Body of pancreas (tissue), 4 donors: ENCODE data around the gene ABCG1. TPM values are rescaled to one million over a fixed set of nuclear protein-coding genes. Genes with fewer than 3 reads are reported as not detected.

Experiments
- ATAC-seq: fragments of 150-250 bp; one replicate; pipeline ENCODE4 v1.9.1; 2016
- DNase-seq, 4 donors: peaks; one replicate each; pipeline ENCODE4 v3.0.0-alpha.2; 2019
- H3K27ac ChIP-seq, 4 donors: fragments of 200-600 bp; sonication (generic); 1 replicate in 3 of 4; 2 replicates in 1 of 4; pipeline versions ENCODE4 v1.5.1 to v1.6.1; 2016 to 2019; ENCODE audit warnings: mild to moderate bottlenecking in 1 of 4, mixed read lengths in 1 of 4, moderate library complexity in 1 of 4
- H3K27me3 ChIP-seq, 2 donors: fragments of 200-600 bp; sonication (generic); one replicate each; pipeline ENCODE4 v1.6.0; 2016; ENCODE audit warnings: mild to moderate bottlenecking in 1 of 2
- H3K36me3 ChIP-seq, 2 donors: fragments of 200-600 bp; sonication (generic); replicated peaks in 1 of 2; 2 replicates each; pipeline ENCODE4 v1.5.1; 2016; ENCODE audit warnings: low read depth in 2 of 2; ENCODE audit not compliant: insufficient read depth in 1 of 2
- H3K4me1 ChIP-seq: fragments of 200-600 bp; sonication (generic); one replicate; pipeline ENCODE4 v1.6.0; 2016
- H3K4me3 ChIP-seq, 2 donors: fragments of 200-600 bp; sonication (generic); 1 replicate in 1 of 2; 2 replicates in 1 of 2; pipeline ENCODE4 v1.5.1; 2016 to 2019
- H3K9me3 ChIP-seq, 3 donors: fragments of 200-600 bp; sonication (generic); 1 replicate in 2 of 3; 2 replicates in 1 of 3; pipeline ENCODE4 v1.5.1; 2016
- POLR2A ChIP-seq, 3 donors: fragments of 450-650 bp; IDR thresholded peaks; one replicate each; pipeline ENCODE4 v1.6.1; 2016; ENCODE audit warnings: antibody characterized with exemption in 3 of 3, mild to moderate bottlenecking in 2 of 3
- WGBS, 2 donors: methylation state at CpG; one replicate each; pipeline ENCODE4 v1.1.5; 2017; 5-methylcytosine and 5-hydroxymethylcytosine counted together
- intact Hi-C: fragments of 100-400 bp; cut with DNase I; formaldehyde crosslinking; loops from one replicate; pipeline ENCODE4 v1.15.1; 2023
- total RNA-seq, 2 donors: library from RNA; depleted of rRNA; stranded (reverse); fragments of >200 nt; gene quantifications; one replicate each; pipeline ENCODE4 v1.1.0, GENCODE V29; 2016
- TF ChIP-seq, protein P1 (sequence below), 7 experiments: fragments of 450-650 bp in 4 of 7; fragments of 200-600 bp in 3 of 7; sonication (generic) in 3 of 7; IDR thresholded peaks; one replicate each; pipeline ENCODE4 v1.5.1; 2016 to 2019; ENCODE audit warnings: antibody characterized with exemption in 7 of 7

Gene ABCG1
- total RNA-seq, 2 donors from 2014 or later: 7.5 to 7.6 TPM

DNA sequence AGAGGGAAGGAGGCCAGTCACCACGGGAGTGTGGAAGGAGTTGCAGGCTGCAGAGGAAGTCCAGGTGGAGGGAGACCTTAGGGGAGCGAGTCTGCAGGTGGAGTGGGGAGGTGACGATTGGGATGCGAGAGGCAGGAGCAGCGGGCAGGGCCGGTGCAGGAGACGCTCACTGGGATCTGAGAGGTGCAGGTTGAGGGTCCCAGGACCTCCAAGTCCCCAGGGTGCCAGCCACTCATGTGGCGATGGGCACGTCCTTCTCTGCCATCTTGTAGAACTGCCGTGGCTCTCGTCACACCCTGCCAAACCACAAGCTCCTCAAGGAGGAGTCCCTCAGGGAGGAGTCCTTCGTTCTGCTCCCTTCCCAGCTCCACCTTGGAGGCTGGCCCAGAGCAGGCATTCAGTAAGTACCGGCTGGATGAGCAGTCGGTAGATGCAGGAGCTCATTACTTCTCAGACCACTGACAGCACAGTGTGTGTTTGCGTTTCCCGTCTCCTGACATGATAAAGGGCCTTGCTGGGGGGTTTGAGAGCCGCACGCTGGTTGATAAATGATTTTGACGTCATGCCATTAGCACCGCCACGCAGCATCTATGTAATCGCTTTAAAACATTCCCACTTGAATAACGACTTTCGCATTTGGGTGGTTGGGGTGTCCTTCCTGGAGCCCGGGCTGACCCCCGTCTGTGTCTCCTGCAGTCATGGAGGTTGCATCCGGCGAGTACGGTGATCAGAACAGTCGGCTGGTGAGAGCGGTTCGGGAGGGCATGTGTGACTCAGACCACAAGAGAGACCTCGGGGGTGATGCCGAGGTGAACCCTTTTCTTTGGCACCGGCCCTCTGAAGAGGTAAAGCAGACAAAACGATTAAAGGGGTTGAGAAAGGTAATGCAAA lies 68.5 kb downstream of the ABCG1 start:
- Histone ChIP-seq H3K9me3 (no peaks in the 10 kb centered on the region), H3K27me3 (no peaks in the 10 kb centered on the region), H3K4me1 (no peaks in the 10 kb centered on the region), H3K4me3 (no peak overlapping the region), H3K27ac (no peak overlapping the region), H3K36me3 (no peaks in the 10 kb centered on the region)
- DNase-seq (no peak), ATAC-seq (no peak)
- intact Hi-C loops: no loop called here
- 76 to 84% methylated on average over 32 to 36 of the region's 36 CpGs for WGBS, 2 donors
- TF ChIP-seq, protein P1, sequence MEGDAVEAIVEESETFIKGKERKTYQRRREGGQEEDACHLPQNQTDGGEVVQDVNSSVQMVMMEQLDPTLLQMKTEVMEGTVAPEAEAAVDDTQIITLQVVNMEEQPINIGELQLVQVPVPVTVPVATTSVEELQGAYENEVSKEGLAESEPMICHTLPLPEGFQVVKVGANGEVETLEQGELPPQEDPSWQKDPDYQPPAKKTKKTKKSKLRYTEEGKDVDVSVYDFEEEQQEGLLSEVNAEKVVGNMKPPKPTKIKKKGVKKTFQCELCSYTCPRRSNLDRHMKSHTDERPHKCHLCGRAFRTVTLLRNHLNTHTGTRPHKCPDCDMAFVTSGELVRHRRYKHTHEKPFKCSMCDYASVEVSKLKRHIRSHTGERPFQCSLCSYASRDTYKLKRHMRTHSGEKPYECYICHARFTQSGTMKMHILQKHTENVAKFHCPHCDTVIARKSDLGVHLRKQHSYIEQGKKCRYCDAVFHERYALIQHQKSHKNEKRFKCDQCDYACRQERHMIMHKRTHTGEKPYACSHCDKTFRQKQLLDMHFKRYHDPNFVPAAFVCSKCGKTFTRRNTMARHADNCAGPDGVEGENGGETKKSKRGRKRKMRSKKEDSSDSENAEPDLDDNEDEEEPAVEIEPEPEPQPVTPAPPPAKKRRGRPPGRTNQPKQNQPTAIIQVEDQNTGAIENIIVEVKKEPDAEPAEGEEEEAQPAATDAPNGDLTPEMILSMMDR (IDR thresholded peaks at IDR 0.05): no peak
- TF ChIP-seq POLR2A (IDR thresholded peaks at IDR 0.05): no peak

DNA sequence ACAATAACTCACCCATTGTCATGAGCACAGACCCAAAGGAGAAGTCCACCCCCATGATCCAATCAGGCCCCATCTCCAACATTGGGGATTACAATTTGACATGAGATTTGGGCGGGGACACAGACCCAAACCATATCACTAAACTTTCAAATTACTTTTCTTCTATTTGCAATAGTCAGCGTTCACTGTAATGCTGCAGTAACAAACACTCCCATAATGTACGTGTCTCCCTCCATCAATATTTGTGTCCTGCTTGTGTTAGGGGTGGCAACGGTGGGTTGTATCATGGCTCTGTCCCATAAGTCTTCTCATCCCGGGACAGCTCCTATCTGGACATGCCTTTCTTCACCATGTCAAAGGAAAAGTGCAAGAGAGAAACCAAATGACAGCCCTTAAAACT lies 70.0 kb downstream of the ABCG1 start:
- WGBS, 2 donors: 92% methylated on average over 5 of the region's 5 CpGs
- H3K27ac ChIP-seq: no peak overlapping the region
- TF ChIP-seq POLR2A (IDR thresholded peaks at IDR 0.05): no peak
- TF ChIP-seq, protein P1 (IDR thresholded peaks at IDR 0.05): no peak
- no peaks in the 10 kb centered on the region for H3K9me3 ChIP-seq
- H3K4me3 ChIP-seq: no peak overlapping the region
- H3K27me3 ChIP-seq: no peaks in the 10 kb centered on the region
- ATAC-seq: no peak
- H3K4me1 ChIP-seq: no peaks in the 10 kb centered on the region
- no peaks in the 10 kb centered on the region for H3K36me3 ChIP-seq
- DNase-seq: no peak
- intact Hi-C loops: no loop called here

DNA sequence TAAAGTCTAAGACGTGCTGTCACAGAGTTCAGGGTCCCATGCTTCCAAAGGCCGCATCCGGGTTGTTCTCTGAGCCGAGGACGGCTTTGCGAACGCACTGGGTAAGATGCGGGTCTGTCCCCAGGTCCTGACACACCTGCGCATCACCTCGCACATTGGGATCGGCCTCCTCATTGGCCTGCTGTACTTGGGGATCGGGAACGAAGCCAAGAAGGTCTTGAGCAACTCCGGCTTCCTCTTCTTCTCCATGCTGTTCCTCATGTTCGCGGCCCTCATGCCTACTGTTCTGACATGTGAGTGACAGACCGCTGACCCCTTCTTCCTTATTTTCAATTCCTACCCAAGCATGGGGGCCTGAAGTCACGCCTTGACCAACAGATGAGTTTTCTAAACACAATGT lies 71.0 kb downstream of the ABCG1 start:
- Histone ChIP-seq H3K36me3 (no peaks in the 10 kb centered on the region), H3K9me3 (no peaks in the 10 kb centered on the region), H3K4me3 (no peak overlapping the region), H3K27ac (no peak overlapping the region), H3K4me1 (no peaks in the 10 kb centered on the region), H3K27me3 (no peaks in the 10 kb centered on the region)
- peak in 2 of 4 donors; percentile 30 to 71 for DNase-seq
- TF ChIP-seq, protein P1 (IDR thresholded peaks at IDR 0.05): no peak
- no peak for TF ChIP-seq POLR2A (IDR thresholded peaks at IDR 0.05)
- WGBS, 2 donors: 81 to 89% methylated on average over 18 of the region's 18 CpGs
- intact Hi-C loops: no loop called here
- no peak for ATAC-seq

DNA sequence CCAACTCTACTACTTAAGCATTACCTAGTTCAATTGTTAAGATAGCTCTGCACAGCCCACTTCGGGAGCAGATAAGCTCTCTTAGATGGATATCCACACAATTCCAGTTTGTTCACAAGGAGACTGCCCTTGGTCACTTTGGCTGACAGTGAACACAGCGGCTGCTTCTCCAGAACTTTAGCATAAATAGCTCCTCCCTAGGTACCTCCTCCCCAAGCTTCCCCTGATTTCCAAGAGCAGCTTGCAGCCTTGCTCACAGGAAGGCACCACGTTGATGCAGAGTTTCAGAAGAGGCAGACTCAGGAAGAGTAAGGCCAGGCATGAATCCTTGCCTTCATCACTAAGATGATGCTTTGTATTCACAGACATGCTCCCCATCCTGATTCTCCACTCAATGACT lies 71.6 kb downstream of the ABCG1 start:
- Histone ChIP-seq H3K36me3 (no peaks in the 10 kb centered on the region), H3K27me3 (no peaks in the 10 kb centered on the region), H3K4me3 (no peak overlapping the region), H3K9me3 (no peaks in the 10 kb centered on the region), H3K27ac (no peak overlapping the region), H3K4me1 (no peaks in the 10 kb centered on the region)
- no peak for DNase-seq
- ATAC-seq: no peak
- intact Hi-C loops: no loop called here
- WGBS, 2 donors: 62 to 72% methylated on average over 3 of the region's 3 CpGs
- TF ChIP-seq POLR2A (IDR thresholded peaks at IDR 0.05): no peak
- TF ChIP-seq, protein P1 (IDR thresholded peaks at IDR 0.05): no peak
